IMR-90 (cell line): ENCODE results near the gene SLC16A4. TPM values are rescaled to one million over a fixed set of nuclear protein-coding genes. Genes with fewer than 3 reads are reported as not detected.

ENCODE experiments used
- ATAC-seq: fragments of 200-7000 bp; cut with Tn5 transposase; 2 replicates; pipeline ENCODE4 v1.9.1; 2020; ENCODE audit warnings: low read depth, mild to moderate bottlenecking, moderate library complexity
- BruUV-seq: library from RNA; stranded (reverse); fragments of 400-500 nt; replicated peaks from 2 replicates; lab custom pipeline; 2021; lab: Mats Ljungman, UMichigan
- CTCF ChIA-PET: fragments of 300-600 bp; formaldehyde crosslinking; extraction: SDS; loops from one replicate; lab custom pipeline; 2021; ENCODE audit warnings: antibody characterized with exemption; lab: Yijun Ruan, JAX
- POLR2A ChIA-PET: fragments of 300-600 bp; sonication (Branson Sonifier 250); formaldehyde crosslinking; loops from one replicate; lab custom pipeline; 2022; ENCODE audit warnings: antibody characterized with exemption; ENCODE audit not compliant: unreplicated experiment; lab: Charles Lee
- DNase-seq: peaks from one replicate; pipeline ENCODE4 v3.0.0; 2013
- H2AFZ ChIP-seq: replicated peaks from 2 replicates; pipeline ENCODE3; 2013; ENCODE audit warnings: low read length, mild to moderate bottlenecking; ENCODE audit not compliant: poor library complexity
- H2AK5ac ChIP-seq: 2 replicates; pipeline ENCODE4 v1.6.1; 2013; ENCODE audit warnings: low read depth, low read length, inconsistent platforms
- H2AK9ac ChIP-seq: replicated peaks from 2 replicates; pipeline ENCODE3; 2013; ENCODE audit warnings: mild to moderate bottlenecking, low read depth, low read length, moderate library complexity; ENCODE audit not compliant: poor library complexity
- H2BK120ac ChIP-seq: 2 replicates; pipeline ENCODE4 v1.6.1; 2013; ENCODE audit warnings: low read depth, low read length, inconsistent platforms
- H2BK15ac ChIP-seq: 3 replicates; pipeline ENCODE4 v1.6.1; 2013; ENCODE audit warnings: low read depth, low read length, inconsistent platforms
- H2BK20ac ChIP-seq: 2 replicates; pipeline ENCODE4 v1.6.1; 2013; ENCODE audit warnings: low read depth, mild to moderate bottlenecking, inconsistent platforms, low read length, moderate library complexity
- H2BK5ac ChIP-seq: 2 replicates; pipeline ENCODE4 v1.6.1; 2013; ENCODE audit warnings: mild to moderate bottlenecking, low read depth, low read length, inconsistent platforms; ENCODE audit not compliant: poor library complexity, severe bottlenecking
- H3K14ac ChIP-seq: replicated peaks from 2 replicates; pipeline ENCODE4 v1.6.1; 2013; ENCODE audit warnings: low read depth, low read length, inconsistent platforms
- H3K18ac ChIP-seq: 2 replicates; pipeline ENCODE4 v1.6.1; 2013; ENCODE audit warnings: low read depth, low read length, control low read depth
- H3K23ac ChIP-seq: 2 replicates; pipeline ENCODE4 v1.6.1; 2013; ENCODE audit warnings: low read depth, low read length, inconsistent platforms
- H3K27ac ChIP-seq: 2 replicates; pipeline ENCODE4 v1.5.1; 2013; ENCODE audit warnings: mild to moderate bottlenecking, control low read depth, low read length; ENCODE audit not compliant: insufficient read depth
- H3K27me3 ChIP-seq: 2 replicates; pipeline ENCODE4 v1.6.1; 2013; ENCODE audit warnings: low read length; ENCODE audit not compliant: control insufficient read depth, insufficient read depth
- H3K36me3 ChIP-seq: 2 replicates; pipeline ENCODE4 v1.6.1; 2013; ENCODE audit warnings: low read length, mixed read lengths; ENCODE audit not compliant: control insufficient read depth, insufficient read depth
- H3K4ac ChIP-seq: 2 replicates; pipeline ENCODE4 v1.6.1; 2013; ENCODE audit warnings: low read depth, low read length, inconsistent platforms
- H3K4me1 ChIP-seq: 2 replicates; pipeline ENCODE4 v1.6.1; 2013; ENCODE audit warnings: low read length, mixed read lengths; ENCODE audit not compliant: control insufficient read depth, insufficient read depth
- H3K4me2 ChIP-seq: 2 replicates; pipeline ENCODE4 v1.6.1; 2013; ENCODE audit warnings: low read depth, mild to moderate bottlenecking, control low read depth, low read length, moderate library complexity
- H3K4me3 ChIP-seq: 2 replicates; pipeline ENCODE4 v1.5.1; 2013; ENCODE audit warnings: low read depth, mild to moderate bottlenecking, control low read depth, low read length, moderate library complexity; ENCODE audit not compliant: insufficient read depth
- H3K56ac ChIP-seq: 2 replicates; pipeline ENCODE4 v1.6.1; 2013; ENCODE audit warnings: low read length, inconsistent platforms; ENCODE audit not compliant: insufficient read depth; ENCODE audit errors: extremely low read depth
- H3K79me1 ChIP-seq, 2 experiments: 2 replicates each; pipeline ENCODE4 v1.6.1; 2013; ENCODE audit warnings: low read length in 2 of 2, inconsistent platforms in 1 of 2, low read depth in 1 of 2
- H3K9ac ChIP-seq: 2 replicates; pipeline ENCODE4 v1.6.1; 2013; ENCODE audit warnings: low read depth, low read length, control low read depth
- H3K9me1 ChIP-seq: 2 replicates; pipeline ENCODE4 v1.6.1; 2013; ENCODE audit warnings: low read length, inconsistent platforms; ENCODE audit not compliant: insufficient read depth
- H3K9me3 ChIP-seq: 2 replicates; pipeline ENCODE4 v1.6.1; 2013; ENCODE audit warnings: low read length; ENCODE audit not compliant: control insufficient read depth, insufficient read depth
- H4K20me1 ChIP-seq: 2 replicates; pipeline ENCODE4 v1.6.1; 2013; ENCODE audit warnings: low read length, inconsistent platforms; ENCODE audit not compliant: insufficient read depth
- H4K5ac ChIP-seq: 2 replicates; pipeline ENCODE4 v1.6.1; 2013; ENCODE audit warnings: mild to moderate bottlenecking, low read depth, low read length, control low read depth
- H4K8ac ChIP-seq, 2 experiments: 2 replicates each; pipeline ENCODE4 v1.6.1; 2013; ENCODE audit warnings: low read depth in 2 of 2, low read length in 2 of 2, control low read depth in 1 of 2, inconsistent platforms in 1 of 2
- H4K91ac ChIP-seq: 2 replicates; pipeline ENCODE4 v1.6.1; 2013; ENCODE audit warnings: low read depth, low read length, inconsistent platforms; ENCODE audit not compliant: insufficient read depth
- BHLHE40 ChIP-seq: fragments of 150-350 bp; IDR thresholded peaks from 2 replicates; pipeline ENCODE4 v1.6.1; 2016; ENCODE audit warnings: mild to moderate bottlenecking, low read depth, low read length
- CEBPB ChIP-seq: IDR thresholded peaks from 2 replicates; pipeline ENCODE4 v1.6.1; 2012; ENCODE audit warnings: low read depth, low read length, improper control_type of control experiment
- CHD1 ChIP-seq: IDR thresholded peaks from 2 replicates; pipeline ENCODE4 v1.6.1; 2012; ENCODE audit warnings: low read depth, low read length, improper control_type of control experiment
- CTCF ChIP-seq: conservative IDR thresholded peaks from 2 replicates; pipeline ENCODE4 v1.5.1; 2012; ENCODE audit warnings: mild to moderate bottlenecking, low read depth, low read length, improper control_type of control experiment
- ELK1 ChIP-seq: fragments of 150-350 bp; IDR thresholded peaks from 2 replicates; pipeline ENCODE4 v1.6.1; 2016; ENCODE audit warnings: low read depth, mild to moderate bottlenecking, low read length, moderate library complexity, borderline replicate concordance
- FOS ChIP-seq: fragments of 150-350 bp; IDR thresholded peaks from 2 replicates; pipeline ENCODE4 v1.6.1; 2016; ENCODE audit warnings: low read depth, low read length
- MAFK ChIP-seq: IDR thresholded peaks from 2 replicates; pipeline ENCODE4 v1.6.1; 2012; ENCODE audit warnings: low read depth, low read length, improper control_type of control experiment
- MAZ ChIP-seq: IDR thresholded peaks from 2 replicates; pipeline ENCODE4 v1.6.1; 2012; ENCODE audit warnings: low read depth, mild to moderate bottlenecking, low read length, improper control_type of control experiment, moderate library complexity, borderline replicate concordance
- MXI1 ChIP-seq: IDR thresholded peaks from 2 replicates; pipeline ENCODE4 v1.6.1; 2012; ENCODE audit warnings: low read depth, mild to moderate bottlenecking, low read length, moderate library complexity, borderline replicate concordance
- NFE2L2 ChIP-seq: fragments of 150-350 bp; IDR thresholded peaks from 2 replicates; pipeline ENCODE4 v1.6.1; 2016; ENCODE audit warnings: low read depth, mild to moderate bottlenecking, low read length
- POLR2A ChIP-seq: IDR thresholded peaks from 2 replicates; pipeline ENCODE4 v1.6.1; 2012; ENCODE audit warnings: mild to moderate bottlenecking, low read depth, low read length
- RAD21 ChIP-seq: IDR thresholded peaks from 2 replicates; pipeline ENCODE4 v1.6.1; 2012; ENCODE audit warnings: low read length, improper control_type of control experiment
- RCOR1 ChIP-seq: IDR thresholded peaks from 2 replicates; pipeline ENCODE4 v1.6.1; 2012; ENCODE audit warnings: mild to moderate bottlenecking, low read length, improper control_type of control experiment; ENCODE audit not compliant: insufficient replicate concordance
- RFX5 ChIP-seq: IDR thresholded peaks from 2 replicates; pipeline ENCODE4 v1.8.0; 2012; ENCODE audit warnings: low read depth, mild to moderate bottlenecking, low read length, moderate library complexity
- USF2 ChIP-seq: fragments of 150-350 bp; IDR thresholded peaks from 2 replicates; pipeline ENCODE4 v1.6.1; 2017; ENCODE audit warnings: mild to moderate bottlenecking, antibody characterized with exemption, low read length, low read depth
- WGBS, 2 experiments: methylation state at CpG; one replicate each; pipeline versions ENCODE4 v1.1.5 to v1.1.7; 2013; ENCODE audit warnings: missing lambda C conversion rate in 2 of 2; ENCODE audit not compliant: insufficient read length in 1 of 2; ENCODE audit errors: extremely low coverage in 2 of 2; 5-methylcytosine and 5-hydroxymethylcytosine counted together
- dilution Hi-C: fragments of 300-500 bp; cut with HindIII; formaldehyde crosslinking; loops from one replicate; pipeline ENCODE4 v1.14.3; 2018; ENCODE audit warnings: low sequenced_read_pairs; ENCODE audit not compliant: unreplicated experiment
- in situ Hi-C: fragments of 300-500 bp; cut with MboI; formaldehyde crosslinking; loops from 3 replicates; pipeline ENCODE4 v1.14.3; 2019; ENCODE audit warnings: low sequenced_read_pairs, inconsistent platforms, mixed read lengths
- intact Hi-C: fragments of 100-400 bp; cut with micrococcal nuclease; formaldehyde crosslinking; loops from 2 replicates; pipeline ENCODE4 v1.10.0; 2022
- polyA plus RNA-seq, 3 experiments: library from polyadenylated mRNA; depleted of rRNA; stranded (reverse); fragments of >200 nt; gene quantifications; 2 replicates each; pipeline ENCODE4 v1.2.3, GENCODE V29; 2012; ENCODE audit warnings: low replicate concordance in 1 of 3
- total RNA-seq: library from RNA; depleted of rRNA; stranded (reverse); fragments of >200 nt; gene quantifications from 2 replicates; pipeline ENCODE4 v1.2.3, GENCODE V29; 2012

The SLC16A4 gene
- total and polyA plus RNA-seq, 2 of the 4 experiments (the other 2 are of a cell fraction): 27.7 to 65.2 TPM

GRCh38 chr1:110347182-110347893, 43.5 kb downstream of the SLC16A4 start:
- dilution Hi-C loops (no loop called here), intact Hi-C loops (no loop called here), in situ Hi-C loops (no loop called here)
- H3K9me3 ChIP-seq: no peaks in the 10 kb centered on the region
- peaks cover 22 to 30% of the 10 kb centered on the region in 2 experiments for H3K79me1 ChIP-seq
- peaks cover 8% of the 10 kb centered on the region for H3K9me1 ChIP-seq
- no peak overlapping the region for H2AK5ac ChIP-seq
- H4K91ac ChIP-seq: no peak overlapping the region
- BruUV-seq: no TSS peak
- peak overlapping the region; percentile 78 for H3K4me2 ChIP-seq
- no peak overlapping the region for H3K14ac ChIP-seq
- no peak overlapping the region for H3K4me3 ChIP-seq
- H3K36me3 ChIP-seq: peaks cover 9% of the 10 kb centered on the region
- H3K27ac ChIP-seq: peak overlapping the region; percentile 40; the same call in 1 of the 2 replicates
- no peak overlapping the region for H3K4ac ChIP-seq
- H3K9ac ChIP-seq: no peak overlapping the region
- ATAC-seq: no peak
- H2BK20ac ChIP-seq: no peak overlapping the region
- no peak overlapping the region for H3K18ac ChIP-seq
- H3K27me3 ChIP-seq: no peaks in the 10 kb centered on the region
- no peak overlapping the region for H2BK15ac ChIP-seq
- H2AFZ ChIP-seq: no peak overlapping the region
- H2AK9ac ChIP-seq: no peak overlapping the region
- ChIA-PET CTCF (no interaction called here), POLR2A (interaction anchor here (0.8 kb wide), 1 partner anchor 149 kb away, joined by 3 read pairs; no protein-coding TSS in a partner anchor)
- H2BK120ac ChIP-seq: no peak overlapping the region
- no peak overlapping the region for H3K56ac ChIP-seq
- H4K20me1 ChIP-seq: peaks cover 13% of the 10 kb centered on the region; the same call in 1 of the 2 replicates
- no peak for DNase-seq
- no peak overlapping the region for H3K23ac ChIP-seq
- peaks cover 9% of the 10 kb centered on the region for H3K4me1 ChIP-seq
- peak overlapping the region; percentile 49; the same call in 1 of the 2 replicates for H4K5ac ChIP-seq
- peak overlapping the region in 1 of 2 experiments; percentile 10; a peak in 1 of 4 replicates for H4K8ac ChIP-seq
- 56% methylated on average over 5 of the region's 14 CpGs; no CpG with 5 or more reads in 1 of the 2 experiments for WGBS, 2 experiments
- H2BK5ac ChIP-seq: no peak overlapping the region
- TF ChIP-seq ELK1 (no peak), CEBPB (no peak), MXI1 (no peak), USF2 (no peak), CHD1 (no peak), RFX5 (no peak), RAD21 (no peak), RCOR1 (no peak), FOS (no peak), CTCF (no peak), NFE2L2 (no peak), MAZ (no peak), MAFK (no peak), POLR2A (no peak), BHLHE40 (no peak)
